ENCODE results near the gene PIK3R4.
A peak's percentile ranks its signal among the peaks of the same experiment; 100 is the strongest.

PIK3R4 gene

GRCh38 chr3:130733236-130733875 lies 13.3 kb downstream of the PIK3R4 start:
- no peak for DNase-seq (ENCODE audit: low read depth in 1 of 2, low spot score in 1 of 2)
- no peak for TF ChIP-seq JUND (IDR thresholded peaks at IDR 0.05; ENCODE audit: low read depth)
- in situ Hi-C loops (cut with HindIII; ENCODE audit: low pct_unique_long_range_greater_than_20kb, low sequenced_read_pairs): no loop called here

- DNase-seq (ENCODE audit: low read depth in 1 of 2, low spot score in 1 of 2): no peak
- in situ Hi-C loops (cut with HindIII; ENCODE audit: low pct_unique_long_range_greater_than_20kb, low sequenced_read_pairs): no loop called here
- no peak for TF ChIP-seq JUND (IDR thresholded peaks at IDR 0.05; ENCODE audit: low read depth)
Observed at GRCh38 chr3:130732501-130732900, 14.1 kb downstream of the PIK3R4 start.

GRCh38 chr3:130731817-130732216 lies 14.8 kb downstream of the PIK3R4 start:
- DNase-seq (ENCODE audit: low read depth in 1 of 2, low spot score in 1 of 2): no peak
- in situ Hi-C loops (cut with HindIII; ENCODE audit: low pct_unique_long_range_greater_than_20kb, low sequenced_read_pairs): no loop called here
- TF ChIP-seq JUND (IDR thresholded peaks at IDR 0.05; ENCODE audit: low read depth): no peak

GRCh38 chr3:130729154-130729553 lies 17.5 kb downstream of the PIK3R4 start:
- in situ Hi-C loops (cut with HindIII; ENCODE audit: low pct_unique_long_range_greater_than_20kb, low sequenced_read_pairs): no loop called here
- DNase-seq (ENCODE audit: low read depth in 1 of 2, low spot score in 1 of 2): no peak
- TF ChIP-seq JUND (IDR thresholded peaks at IDR 0.05; ENCODE audit: low read depth): no peak

- no peak for TF ChIP-seq JUND (IDR thresholded peaks at IDR 0.05; ENCODE audit: low read depth)
- in situ Hi-C loops (cut with HindIII; ENCODE audit: low pct_unique_long_range_greater_than_20kb, low sequenced_read_pairs): no loop called here
- no peak for DNase-seq (ENCODE audit: low read depth in 1 of 2, low spot score in 1 of 2)
Observed at GRCh38 chr3:130728037-130728436, 18.6 kb downstream of the PIK3R4 start.

GRCh38 chr3:130725746-130726145 lies 20.9 kb downstream of the PIK3R4 start:
- in situ Hi-C loops (cut with HindIII; ENCODE audit: low pct_unique_long_range_greater_than_20kb, low sequenced_read_pairs): no loop called here
- no peak for TF ChIP-seq JUND (IDR thresholded peaks at IDR 0.05; ENCODE audit: low read depth)
- DNase-seq (ENCODE audit: low read depth in 1 of 2, low spot score in 1 of 2): no peak

GRCh38 chr3:130715616-130716015 lies 31.0 kb downstream of the PIK3R4 start:
- in situ Hi-C loops (cut with HindIII; ENCODE audit: low pct_unique_long_range_greater_than_20kb, low sequenced_read_pairs): no loop called here
- DNase-seq (ENCODE audit: low read depth in 1 of 2, low spot score in 1 of 2): no peak
- TF ChIP-seq JUND (IDR thresholded peaks at IDR 0.05; ENCODE audit: low read depth): no peak

- no peak for DNase-seq (ENCODE audit: low read depth in 1 of 2, low spot score in 1 of 2)
- no peak for TF ChIP-seq JUND (IDR thresholded peaks at IDR 0.05; ENCODE audit: low read depth)
- in situ Hi-C loops (cut with HindIII; ENCODE audit: low pct_unique_long_range_greater_than_20kb, low sequenced_read_pairs): no loop called here
Observed at GRCh38 chr3:130712718-130713423, 33.8 kb downstream of the PIK3R4 start.

GRCh38 chr3:130711565-130712324 lies 34.9 kb downstream of the PIK3R4 start:
- in situ Hi-C loops (cut with HindIII; ENCODE audit: low pct_unique_long_range_greater_than_20kb, low sequenced_read_pairs): no loop called here
- no peak for DNase-seq (ENCODE audit: low read depth in 1 of 2, low spot score in 1 of 2)

GRCh38 chr3:130709671-130710070 lies 37.0 kb downstream of the PIK3R4 start:
- no peak for DNase-seq (ENCODE audit: low read depth in 1 of 2, low spot score in 1 of 2)
- TF ChIP-seq JUND (IDR thresholded peaks at IDR 0.05; ENCODE audit: low read depth): no peak
- in situ Hi-C loops (cut with HindIII; ENCODE audit: low pct_unique_long_range_greater_than_20kb, low sequenced_read_pairs): no loop called here

More at GRCh38 chr3:130711565-130712324, 34.9 kb downstream of the PIK3R4 start:
- no peak for TF ChIP-seq JUND (IDR thresholded peaks at IDR 0.05; ENCODE audit: low read depth)

GRCh38 chr3:130707902-130708601 lies 38.6 kb downstream of the PIK3R4 start:
- no peak for TF ChIP-seq JUND (IDR thresholded peaks at IDR 0.05; ENCODE audit: low read depth)
- DNase-seq (ENCODE audit: low read depth in 1 of 2, low spot score in 1 of 2): no peak
- in situ Hi-C loops (cut with HindIII; ENCODE audit: low pct_unique_long_range_greater_than_20kb, low sequenced_read_pairs): no loop called here

GRCh38 chr3:130705501-130705900 lies 41.1 kb downstream of the PIK3R4 start:
- in situ Hi-C loops (cut with HindIII; ENCODE audit: low pct_unique_long_range_greater_than_20kb, low sequenced_read_pairs): no loop called here
- TF ChIP-seq JUND (IDR thresholded peaks at IDR 0.05; ENCODE audit: low read depth): no peak
- DNase-seq (ENCODE audit: low read depth in 1 of 2, low spot score in 1 of 2): peak; percentile 11 to 70

Measured in T47D (cell line).